GM19397 (cell line): ENCODE measurements around the gene LCLAT1.
"Not testable (repeated sequence)": the region's sequence is repeated elsewhere in the genome, so short reads cannot be mapped to it uniquely, and the experiment has no call there.

Source experiments
- ATAC-seq: cut with Tn5 transposase; IDR thresholded peaks from one replicate; pipeline ENCODE4 v1.9.1; 2021; ENCODE audit warnings: mild to moderate bottlenecking, moderate library complexity; ENCODE audit not compliant: unreplicated experiment

LCLAT1 gene

GRCh38 chr2:30633039-30633438 is 186.0 kb downstream of the LCLAT1 start:
- ATAC-seq = no peak

- no peak for ATAC-seq
Observed at GRCh38 chr2:30636311-30636710, 189.3 kb downstream of the LCLAT1 start.

GRCh38 chr2:30639836-30640235 is 192.8 kb downstream of the LCLAT1 start:
- no peak for ATAC-seq

- ATAC-seq = no peak
Observed at GRCh38 chr2:30641765-30642345, 194.8 kb downstream of the LCLAT1 start.

GRCh38 chr2:30643013-30643412 is 196.0 kb downstream of the LCLAT1 start:
- ATAC-seq = not testable (repeated sequence)

- no peak for ATAC-seq
Observed at GRCh38 chr2:30643674-30644073, 196.6 kb downstream of the LCLAT1 start.

- no peak for ATAC-seq
Observed at GRCh38 chr2:30645081-30645744, 198.2 kb downstream of the LCLAT1 start.

- no peak for ATAC-seq
Observed at GRCh38 chr2:30645745-30646119, 198.7 kb downstream of the LCLAT1 start.

GRCh38 chr2:30647752-30648457 is 200.9 kb downstream of the LCLAT1 start:
- no peak for ATAC-seq

- ATAC-seq = no peak
Observed at GRCh38 chr2:30649278-30649677, 202.2 kb downstream of the LCLAT1 start.

GRCh38 chr2:30649828-30650227 is 202.8 kb downstream of the LCLAT1 start:
- ATAC-seq = no peak

GRCh38 chr2:30652271-30652915 is 205.3 kb downstream of the LCLAT1 start:
- no peak for ATAC-seq

GRCh38 chr2:30653847-30654246 is 206.8 kb downstream of the LCLAT1 start:
- no peak for ATAC-seq

GRCh38 chr2:30654404-30654803 is 207.4 kb downstream of the LCLAT1 start:
- ATAC-seq = no peak

GRCh38 chr2:30655211-30655610 is 208.2 kb downstream of the LCLAT1 start:
- ATAC-seq = no peak

- ATAC-seq = no peak
Observed at GRCh38 chr2:30655660-30656059, 208.6 kb downstream of the LCLAT1 start.

- no peak for ATAC-seq
Observed at GRCh38 chr2:30656079-30656478, 209.0 kb downstream of the LCLAT1 start.

GRCh38 chr2:30661173-30662107 is 214.4 kb downstream of the LCLAT1 start:
- no peak for ATAC-seq

GRCh38 chr2:30662268-30663131 is 215.5 kb downstream of the LCLAT1 start:
- no peak for ATAC-seq

GRCh38 chr2:30663321-30663720 is 216.3 kb downstream of the LCLAT1 start:
- no peak for ATAC-seq
